HepG2 (cell line): ENCODE measurements around the gene AK9.

Experiments used
- ATF4 ChIP-seq, 2 experiments: fragments of 450-650 bp in 1 of 2; sonication (generic) in 1 of 2; formaldehyde crosslinking; IDR thresholded peaks; 2 replicates each; pipeline versions ENCODE4 v1.5.0 to v1.8.0; 2020 to 2022; ENCODE audit warnings: mild to moderate bottlenecking in 1 of 2, missing genetic modification reagents in 1 of 2
- HMG20B ChIP-seq: conservative IDR thresholded peaks from 2 replicates; pipeline ENCODE4 v1.6.1; 2016; ENCODE audit warnings: missing genetic modification reagents, missing compliant biosample characterization
- POLR2A ChIP-seq, 2 experiments: IDR thresholded peaks; 2 replicates each; pipeline ENCODE4 v1.6.1; 2011; ENCODE audit warnings: low read depth in 2 of 2, low read length in 2 of 2, mild to moderate bottlenecking in 1 of 2, moderate library complexity in 1 of 2; ENCODE audit not compliant: insufficient read depth in 1 of 2
- SRF ChIP-seq: IDR thresholded peaks from 2 replicates; pipeline ENCODE4 v1.6.1; 2011; ENCODE audit warnings: mild to moderate bottlenecking, low read depth, low read length, moderate library complexity
- ZNF747 ChIP-seq: sonication (generic); formaldehyde crosslinking; IDR thresholded peaks from 2 replicates; pipeline ENCODE4 v1.8.1; 2023; ENCODE audit warnings: missing genetic modification reagents, mild to moderate bottlenecking, borderline replicate concordance
- TF ChIP-seq, protein P1 (sequence below): sonication (generic); formaldehyde crosslinking; IDR thresholded peaks from 2 replicates; pipeline ENCODE4 v1.8.1; 2023; ENCODE audit warnings: missing genetic modification reagents, inconsistent platforms, borderline replicate concordance
- TF ChIP-seq, protein P2 (sequence below): sonication (generic); formaldehyde crosslinking; IDR thresholded peaks from 2 replicates; pipeline ENCODE4 v1.5.0; 2020; ENCODE audit warnings: mild to moderate bottlenecking, missing genetic modification reagents, moderate library complexity

GRCh38 chr6:109465772-109466171 is 225.2 kb downstream of the AK9 start:
- TF ChIP-seq, protein P1, sequence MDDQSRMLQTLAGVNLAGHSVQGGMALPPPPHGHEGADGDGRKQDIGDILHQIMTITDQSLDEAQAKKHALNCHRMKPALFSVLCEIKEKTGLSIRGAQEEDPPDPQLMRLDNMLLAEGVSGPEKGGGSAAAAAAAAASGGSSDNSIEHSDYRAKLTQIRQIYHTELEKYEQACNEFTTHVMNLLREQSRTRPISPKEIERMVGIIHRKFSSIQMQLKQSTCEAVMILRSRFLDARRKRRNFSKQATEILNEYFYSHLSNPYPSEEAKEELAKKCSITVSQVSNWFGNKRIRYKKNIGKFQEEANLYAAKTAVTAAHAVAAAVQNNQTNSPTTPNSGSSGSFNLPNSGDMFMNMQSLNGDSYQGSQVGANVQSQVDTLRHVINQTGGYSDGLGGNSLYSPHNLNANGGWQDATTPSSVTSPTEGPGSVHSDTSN (CRISPR knock-in tag) = no peak
- TF ChIP-seq HMG20B (CRISPR knock-in tag) (no peak), ZNF747 (CRISPR knock-in tag) (no peak), ATF4 (CRISPR knock-in tag; IDR thresholded peaks at IDR 0.05) (no peak), POLR2A (IDR thresholded peaks at IDR 0.05; ENCODE audit: insufficient read depth in 1 of 2, low read depth in 2 of 2, low read length in 2 of 2) (no peak), SRF (no peak)
- TF ChIP-seq, protein P2, sequence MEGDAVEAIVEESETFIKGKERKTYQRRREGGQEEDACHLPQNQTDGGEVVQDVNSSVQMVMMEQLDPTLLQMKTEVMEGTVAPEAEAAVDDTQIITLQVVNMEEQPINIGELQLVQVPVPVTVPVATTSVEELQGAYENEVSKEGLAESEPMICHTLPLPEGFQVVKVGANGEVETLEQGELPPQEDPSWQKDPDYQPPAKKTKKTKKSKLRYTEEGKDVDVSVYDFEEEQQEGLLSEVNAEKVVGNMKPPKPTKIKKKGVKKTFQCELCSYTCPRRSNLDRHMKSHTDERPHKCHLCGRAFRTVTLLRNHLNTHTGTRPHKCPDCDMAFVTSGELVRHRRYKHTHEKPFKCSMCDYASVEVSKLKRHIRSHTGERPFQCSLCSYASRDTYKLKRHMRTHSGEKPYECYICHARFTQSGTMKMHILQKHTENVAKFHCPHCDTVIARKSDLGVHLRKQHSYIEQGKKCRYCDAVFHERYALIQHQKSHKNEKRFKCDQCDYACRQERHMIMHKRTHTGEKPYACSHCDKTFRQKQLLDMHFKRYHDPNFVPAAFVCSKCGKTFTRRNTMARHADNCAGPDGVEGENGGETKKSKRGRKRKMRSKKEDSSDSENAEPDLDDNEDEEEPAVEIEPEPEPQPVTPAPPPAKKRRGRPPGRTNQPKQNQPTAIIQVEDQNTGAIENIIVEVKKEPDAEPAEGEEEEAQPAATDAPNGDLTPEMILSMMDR (CRISPR knock-in tag) = no peak
